Skeletal muscle satellite cell (primary cell): ENCODE data around the gene DPH6.
"Not testable (repeated sequence)": the region's sequence is repeated elsewhere in the genome, so short reads cannot be mapped to it uniquely, and the experiment has no call there.

Experiments used
- H3K27me3 ChIP-seq: 2 replicates; pipeline ENCODE4 v1.7.0; 2013; ENCODE audit warnings: low read length; ENCODE audit not compliant: control insufficient read depth, insufficient read depth
- H3K36me3 ChIP-seq: 2 replicates; pipeline ENCODE4 v1.7.0; 2013; ENCODE audit warnings: mild to moderate bottlenecking, control low read depth, low read length; ENCODE audit not compliant: insufficient read depth
- H3K4me1 ChIP-seq: 2 replicates; pipeline ENCODE4 v1.7.0; 2013; ENCODE audit warnings: low read length; ENCODE audit not compliant: control insufficient read depth, insufficient read depth
- H3K4me2 ChIP-seq: 2 replicates; pipeline ENCODE4 v1.7.0; 2013; ENCODE audit warnings: mild to moderate bottlenecking, low read length
- H3K4me3 ChIP-seq: 2 replicates; pipeline ENCODE4 v1.7.0; 2013; ENCODE audit warnings: low read length
- H3K9ac ChIP-seq: 2 replicates; pipeline ENCODE4 v1.7.0; 2013; ENCODE audit warnings: mild to moderate bottlenecking, low read depth, low read length, moderate library complexity
- H3K9me3 ChIP-seq: replicated peaks from 2 replicates; pipeline ENCODE4 v1.7.0; 2013; ENCODE audit warnings: mild to moderate bottlenecking, control low read depth, low read length

The DPH6 gene

DNA sequence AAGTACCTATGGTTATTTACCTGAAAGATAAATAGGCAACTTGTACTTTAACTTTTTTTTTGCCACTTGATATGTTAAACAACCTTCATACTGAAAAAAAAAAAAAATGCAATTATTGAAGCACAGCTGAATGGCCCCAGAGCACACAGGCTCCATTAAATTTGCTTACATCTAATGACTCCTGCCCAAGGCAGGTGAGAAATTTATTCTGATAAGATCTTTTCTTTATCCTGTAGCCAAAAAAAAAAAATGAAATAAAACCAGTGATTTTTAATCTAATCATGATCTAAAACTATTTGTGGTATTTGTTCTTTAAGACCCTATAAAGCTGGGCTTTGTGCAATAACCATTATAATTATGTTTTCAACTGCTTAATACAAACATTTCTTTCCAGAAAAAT lies 115.7 kb downstream of the DPH6 start:
- Histone ChIP-seq H3K4me2 (no peak overlapping the region), H3K9me3 (no peaks in the 10 kb centered on the region), H3K27me3 (no peaks in the 10 kb centered on the region), H3K4me1 (peaks cover 7% of the 10 kb centered on the region), H3K4me3 (no peak overlapping the region), H3K9ac (no peak overlapping the region), H3K36me3 (no peaks in the 10 kb centered on the region)

DNA sequence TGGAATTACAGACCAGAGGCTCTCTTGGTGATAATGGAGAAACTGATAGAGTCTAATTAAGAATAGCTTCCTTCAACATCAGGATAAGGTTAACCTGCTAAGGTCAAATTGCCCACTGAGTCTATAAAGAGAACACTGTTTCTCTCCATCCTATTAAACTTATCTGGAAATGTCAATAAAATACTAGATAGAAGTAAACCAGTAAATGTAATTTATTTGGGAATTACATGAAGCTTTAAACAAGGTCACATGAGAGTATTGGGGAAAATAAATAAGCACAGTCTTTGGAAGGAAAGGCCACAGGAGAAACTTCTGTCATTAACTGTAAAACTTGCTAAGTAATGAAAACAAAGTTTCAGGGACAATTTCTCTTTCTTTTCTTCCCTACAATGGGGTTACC lies 118.5 kb downstream of the DPH6 start:
- Histone ChIP-seq H3K4me3 (no peak overlapping the region), H3K4me1 (peaks cover 7% of the 10 kb centered on the region), H3K9me3 (no peaks in the 10 kb centered on the region), H3K36me3 (no peaks in the 10 kb centered on the region), H3K4me2 (no peak overlapping the region), H3K9ac (no peak overlapping the region), H3K27me3 (no peaks in the 10 kb centered on the region)

DNA sequence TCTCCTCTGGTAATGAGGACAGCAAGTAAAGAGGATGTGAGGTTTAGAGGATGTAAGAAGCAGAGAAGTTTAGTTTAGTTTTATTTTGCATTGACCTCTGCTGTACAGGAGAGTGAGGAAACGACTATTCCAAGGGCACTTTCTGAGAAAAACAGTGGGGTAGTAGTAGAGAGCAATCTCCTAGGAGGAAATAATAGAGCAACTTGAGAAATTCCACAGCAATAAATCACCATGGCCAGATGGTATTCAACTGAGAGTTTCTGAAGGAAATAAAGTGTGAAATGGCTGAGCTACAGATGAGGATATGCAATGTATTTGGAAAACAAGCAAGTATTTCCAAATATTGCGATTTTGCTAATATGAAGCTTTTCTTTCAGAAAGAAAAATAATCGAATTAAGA lies 118.9 kb downstream of the DPH6 start:
- H3K9ac ChIP-seq: peak overlapping the region; percentile 29
- H3K4me1 ChIP-seq: peaks cover 7% of the 10 kb centered on the region
- no peaks in the 10 kb centered on the region for H3K27me3 ChIP-seq
- no peaks in the 10 kb centered on the region for H3K36me3 ChIP-seq
- no peak overlapping the region for H3K4me3 ChIP-seq
- H3K9me3 ChIP-seq: no peaks in the 10 kb centered on the region
- H3K4me2 ChIP-seq: peak overlapping the region; percentile 41

DNA sequence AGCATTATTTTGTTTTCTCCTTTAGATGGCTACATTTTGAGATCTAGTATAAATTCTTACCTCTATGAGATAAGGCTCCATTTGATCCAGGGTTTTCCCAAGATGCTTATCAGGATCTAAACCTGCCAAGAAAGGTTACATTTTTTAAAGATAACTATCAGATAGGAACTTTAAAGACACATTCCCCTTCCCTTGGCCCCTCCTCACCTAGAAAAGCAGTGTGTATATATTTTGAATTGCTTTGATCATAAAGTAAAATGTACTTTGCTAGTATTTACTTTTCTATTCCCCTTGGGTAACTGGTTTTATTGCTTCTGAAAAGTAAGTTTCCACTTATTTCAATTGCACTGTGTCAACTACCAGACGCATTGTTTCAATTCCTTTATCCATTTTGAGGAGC lies 135.2 kb downstream of the DPH6 start:
- H3K4me3 ChIP-seq: no peak overlapping the region
- H3K4me1 ChIP-seq: no peaks in the 10 kb centered on the region
- H3K9me3 ChIP-seq: no peaks in the 10 kb centered on the region
- H3K9ac ChIP-seq: no peak overlapping the region
- no peaks in the 10 kb centered on the region for H3K36me3 ChIP-seq
- no peaks in the 10 kb centered on the region for H3K27me3 ChIP-seq
- no peak overlapping the region for H3K4me2 ChIP-seq

DNA sequence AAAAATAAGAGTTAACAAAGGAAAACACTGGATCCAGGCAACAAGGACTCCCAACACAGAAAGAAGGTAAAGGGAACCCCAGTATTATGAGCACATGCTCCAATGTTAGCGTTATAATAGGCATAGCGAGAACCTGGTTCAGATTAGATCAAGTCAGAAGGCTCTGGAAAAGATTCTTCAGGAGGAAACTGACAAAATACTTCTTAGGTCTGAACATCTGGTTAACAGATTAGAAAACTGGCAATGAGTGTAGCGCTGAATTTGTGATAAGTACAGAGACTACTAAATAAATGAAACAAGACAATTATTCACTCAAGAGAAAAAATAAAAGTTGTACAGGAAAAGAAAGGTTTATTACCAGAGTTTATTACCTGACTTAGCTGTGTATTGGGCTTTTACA lies 146.1 kb downstream of the DPH6 start:
- Histone ChIP-seq H3K27me3 (no peaks in the 10 kb centered on the region), H3K36me3 (no peaks in the 10 kb centered on the region), H3K4me1 (no peaks in the 10 kb centered on the region), H3K4me3 (no peak overlapping the region), H3K4me2 (no peak overlapping the region), H3K9me3 (no peaks in the 10 kb centered on the region), H3K9ac (no peak overlapping the region)

DNA sequence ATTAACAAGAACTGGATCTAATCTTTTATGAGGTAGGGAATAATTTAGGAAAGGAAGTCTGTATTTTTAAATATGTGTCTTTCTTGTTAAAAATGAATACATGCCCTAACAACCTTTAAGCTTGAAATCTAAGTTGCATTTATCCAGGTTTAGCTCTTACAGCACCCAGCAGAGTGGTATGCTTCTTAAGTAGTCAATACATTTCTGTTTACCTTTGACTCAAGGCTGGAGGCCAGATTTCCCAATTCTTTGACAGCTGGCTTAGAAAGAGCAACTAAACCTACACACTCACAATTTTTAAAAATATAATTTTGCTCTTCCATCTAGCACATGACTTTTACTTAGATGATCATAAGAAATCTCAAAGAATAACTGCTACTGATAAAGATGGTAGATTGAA lies 148.9 kb downstream of the DPH6 start:
- H3K9me3 ChIP-seq: no peaks in the 10 kb centered on the region
- peaks cover 3% of the 10 kb centered on the region for H3K4me1 ChIP-seq
- H3K27me3 ChIP-seq: no peaks in the 10 kb centered on the region
- no peak overlapping the region for H3K4me3 ChIP-seq
- no peak overlapping the region for H3K9ac ChIP-seq
- H3K36me3 ChIP-seq: no peaks in the 10 kb centered on the region
- no peak overlapping the region for H3K4me2 ChIP-seq

DNA sequence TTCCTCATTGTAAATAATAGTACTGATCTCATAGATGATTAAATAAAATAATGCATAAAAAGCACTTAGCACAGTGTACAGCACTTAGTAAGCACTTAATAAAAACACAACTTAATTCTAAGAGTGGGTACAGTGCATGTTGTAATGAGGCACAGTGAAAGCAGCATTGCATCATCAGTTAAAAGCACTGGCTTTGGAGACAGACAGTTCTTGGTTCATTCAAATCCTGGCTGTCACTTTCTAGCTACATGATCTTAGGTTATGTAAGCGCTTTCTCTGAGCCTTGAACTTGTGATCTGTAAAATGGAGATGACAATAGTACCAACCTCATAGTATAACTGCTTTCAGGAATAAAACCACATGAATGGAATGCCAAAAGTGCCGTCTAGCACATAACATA lies 151.5 kb downstream of the DPH6 start:
- H3K4me3 ChIP-seq: no peak overlapping the region
- no peaks in the 10 kb centered on the region for H3K27me3 ChIP-seq

DNA sequence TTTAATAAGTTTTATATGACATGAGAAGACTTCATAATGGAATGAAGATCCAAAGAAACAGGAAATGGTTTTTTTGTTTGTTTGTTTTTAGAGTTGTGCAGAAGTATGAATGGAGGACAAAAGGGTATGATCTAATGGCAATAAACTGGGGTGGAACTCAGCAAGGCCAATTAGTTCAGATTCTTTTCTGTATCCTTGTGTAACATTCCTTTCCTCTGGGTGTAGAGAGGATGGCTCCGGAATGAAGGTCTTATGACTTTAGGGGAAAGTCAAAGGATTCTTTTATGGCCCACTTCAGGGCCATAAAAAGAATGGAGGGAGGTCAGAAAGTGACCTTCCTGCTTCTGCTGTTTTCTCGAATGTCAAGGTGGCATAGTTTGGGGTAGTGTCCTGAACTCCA lies 152.6 kb downstream of the DPH6 start:
- Histone ChIP-seq H3K4me2 (no peak overlapping the region), H3K9me3 (no peaks in the 10 kb centered on the region), H3K4me1 (peaks cover 3% of the 10 kb centered on the region), H3K4me3 (no peak overlapping the region), H3K36me3 (no peaks in the 10 kb centered on the region), H3K9ac (no peak overlapping the region), H3K27me3 (no peaks in the 10 kb centered on the region)

More for the DNA sequence above, 151.5 kb downstream of the DPH6 start:
- H3K4me2 ChIP-seq: no peak overlapping the region
- no peaks in the 10 kb centered on the region for H3K9me3 ChIP-seq
- H3K4me1 ChIP-seq: peaks cover 3% of the 10 kb centered on the region
- no peaks in the 10 kb centered on the region for H3K36me3 ChIP-seq
- H3K9ac ChIP-seq: no peak overlapping the region

DNA sequence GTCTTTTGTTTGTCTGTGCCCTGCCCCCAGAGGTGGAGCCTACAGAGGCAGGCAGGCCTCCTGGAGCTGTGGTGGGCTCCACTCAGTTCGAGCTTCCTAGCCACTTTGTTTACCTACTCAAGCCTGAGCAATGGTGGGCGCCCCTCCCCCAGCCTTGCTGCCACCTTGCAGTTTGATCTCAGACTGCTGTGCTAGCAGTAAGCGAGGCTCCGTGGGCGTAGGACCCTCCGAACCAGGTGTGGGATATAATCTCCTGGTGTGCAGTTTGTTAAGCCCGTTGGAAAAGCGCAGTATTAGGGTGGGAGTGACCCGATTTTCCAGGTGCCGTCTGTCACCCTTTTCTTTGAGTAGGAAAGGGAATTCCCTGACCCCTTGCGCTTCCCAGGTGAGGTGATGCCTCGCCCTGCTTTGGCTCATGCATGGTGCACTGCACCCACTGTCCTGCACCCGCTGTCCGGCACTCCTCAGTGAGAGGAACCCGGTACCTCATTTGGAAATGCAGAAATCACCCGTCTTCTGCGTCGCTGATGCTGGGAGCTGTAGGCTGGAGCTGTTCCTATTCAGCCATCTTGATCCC lies 154.5 kb downstream of the DPH6 start:
- not testable (repeated sequence) for H3K4me1 ChIP-seq, H3K9ac ChIP-seq, H3K9me3 ChIP-seq, H3K4me3 ChIP-seq, H3K27me3 ChIP-seq, H3K36me3 ChIP-seq, H3K4me2 ChIP-seq

DNA sequence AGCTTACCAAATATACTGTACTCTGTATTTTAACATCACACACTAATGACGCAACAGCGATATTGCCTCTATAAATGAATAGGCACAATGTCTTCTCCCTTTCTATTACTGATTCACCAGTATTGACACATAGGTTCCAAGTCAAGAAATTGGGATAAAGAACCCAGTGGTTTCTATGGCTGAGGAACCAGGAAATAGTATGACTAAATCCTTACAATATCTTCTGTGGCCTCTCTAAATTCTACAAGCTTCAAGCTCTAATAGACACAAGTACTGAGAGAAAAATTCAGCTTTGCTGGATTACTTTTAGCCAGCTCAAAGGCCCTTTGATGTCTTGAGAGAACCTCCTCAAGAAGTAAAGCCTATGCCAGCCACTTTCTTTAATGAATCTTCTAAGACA lies 162.5 kb downstream of the DPH6 start:
- H3K4me2 ChIP-seq: no peak overlapping the region
- H3K27me3 ChIP-seq: no peaks in the 10 kb centered on the region
- no peaks in the 10 kb centered on the region for H3K9me3 ChIP-seq
- no peak overlapping the region for H3K4me3 ChIP-seq
- H3K36me3 ChIP-seq: no peaks in the 10 kb centered on the region
- no peaks in the 10 kb centered on the region for H3K4me1 ChIP-seq
- no peak overlapping the region for H3K9ac ChIP-seq

DNA sequence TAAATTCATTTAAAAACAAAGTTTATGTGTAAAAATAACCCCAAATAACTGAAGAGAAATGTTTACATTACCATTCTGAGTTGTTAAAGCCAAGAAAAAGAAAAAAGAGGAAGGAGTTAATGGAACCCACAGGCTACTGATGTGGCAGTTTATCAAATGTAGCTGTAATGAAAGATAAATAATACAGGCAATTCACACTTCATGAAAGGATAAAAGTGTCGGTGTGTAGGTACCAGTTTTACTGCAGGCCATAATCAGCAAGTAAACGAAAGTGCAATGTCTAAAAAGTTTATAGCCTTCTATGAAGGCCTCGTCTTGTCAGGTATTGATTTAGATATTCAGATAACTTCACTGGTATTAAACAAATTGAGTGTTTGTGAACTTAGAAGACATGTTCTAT lies 164.6 kb downstream of the DPH6 start:
- Histone ChIP-seq H3K4me1 (no peaks in the 10 kb centered on the region), H3K4me2 (no peak overlapping the region), H3K4me3 (no peak overlapping the region), H3K36me3 (no peaks in the 10 kb centered on the region), H3K9ac (no peak overlapping the region), H3K9me3 (no peaks in the 10 kb centered on the region), H3K27me3 (no peaks in the 10 kb centered on the region)

DNA sequence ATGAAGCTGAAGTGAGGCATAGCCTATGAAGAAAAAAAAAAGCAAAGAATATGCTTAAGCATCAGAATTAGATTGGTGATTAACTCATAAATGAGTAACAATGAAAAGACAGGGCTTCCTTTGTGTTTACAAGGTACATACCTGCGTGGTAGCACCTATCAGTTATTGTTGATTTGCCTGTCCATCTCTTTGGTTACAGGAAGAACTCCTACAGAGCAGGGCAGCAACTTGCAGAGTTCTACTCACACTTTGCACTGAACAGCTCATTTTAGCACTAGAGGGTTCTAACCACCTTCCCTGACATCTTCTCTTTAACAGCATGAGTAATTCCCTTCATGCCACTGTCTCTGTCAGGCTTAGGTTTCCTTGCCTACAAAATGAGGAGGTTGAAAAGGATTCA lies 166.0 kb downstream of the DPH6 start:
- H3K9ac ChIP-seq: no peak overlapping the region
- H3K4me2 ChIP-seq: no peak overlapping the region
- H3K4me1 ChIP-seq: no peaks in the 10 kb centered on the region
- no peaks in the 10 kb centered on the region for H3K27me3 ChIP-seq
- no peaks in the 10 kb centered on the region for H3K36me3 ChIP-seq
- H3K9me3 ChIP-seq: no peaks in the 10 kb centered on the region
- H3K4me3 ChIP-seq: no peak overlapping the region
